ENCODE measurements around the gene TGFBR3. TPM values are rescaled to one million over a fixed set of nuclear protein-coding genes. Genes with fewer than 3 reads are reported as not detected.

The TGFBR3 gene
- total and polyA plus RNA-seq, 9 of the 15 experiments (the other 6 are each of a cell fraction or from before 2014, with no cell fraction given) = 3.6 to 32.4 (median 15.6) TPM

DNA sequence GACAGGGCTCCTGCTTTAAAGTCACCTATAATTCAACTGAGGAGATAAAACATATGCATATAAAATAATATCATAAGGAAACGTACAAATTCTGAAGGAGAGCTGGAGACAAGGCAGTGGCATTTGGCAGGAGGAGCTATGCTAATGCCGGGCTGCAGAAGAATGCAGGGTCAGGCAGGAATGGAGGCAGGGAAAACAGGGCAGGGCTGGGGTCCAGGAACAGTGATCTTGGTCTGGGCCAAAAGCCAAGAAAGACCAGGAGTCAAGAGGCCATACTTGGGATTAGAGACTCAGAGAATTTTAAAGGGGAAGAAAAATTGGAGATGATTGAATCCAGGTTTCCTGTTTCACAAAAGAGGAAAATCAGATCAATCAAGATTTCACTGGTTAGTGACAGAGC, 43.3 kb upstream of the TGFBR3 start:
- H4K20me1 ChIP-seq (replicated peaks; ENCODE audit: control insufficient read depth, insufficient read depth, low read length) = no peaks in the 10 kb centered on the region
- WGBS (ENCODE audit: insufficient coverage, low coverage, missing lambda C conversion rate) = 29% methylated on average over 2 of the region's 2 CpGs
- H3K4me2 ChIP-seq (ENCODE audit: insufficient read depth, low read length) = no peak overlapping the region
- no peaks in the 10 kb centered on the region for H3K36me3 ChIP-seq (ENCODE audit: control insufficient read depth, insufficient read depth, low read length)
- no peaks in the 10 kb centered on the region for H3K4me1 ChIP-seq (replicated peaks in 1 of 2; ENCODE audit: control insufficient read depth in 2 of 2, insufficient read depth in 2 of 2, low read length in 2 of 2)
- ATAC-seq (no peak), FAIRE-seq (no peak), DNase-seq (ENCODE audit: extremely low read depth in 1 of 4, low spot score in 3 of 4) (no peak)
- BruUV-seq (replicated peaks) = no TSS peak
- TF ChIP-seq CBX2 (IDR thresholded peaks at IDR 0.05; ENCODE audit: insufficient read depth, low read length, poor library complexity, severe bottlenecking) = no peak
- TF ChIP-seq ZBTB1 (CRISPR knock-in tag; IDR thresholded peaks at IDR 0.05; ENCODE audit: borderline replicate concordance, low read depth) = no peak
- peak; percentile 34 for TF ChIP-seq NFIC (IDR thresholded peaks at IDR 0.05)
- TF ChIP-seq FOXK2 (conservative IDR thresholded peaks at IDR 0.05 in 1 of 2, IDR thresholded peaks at IDR 0.05 in 1 of 2; ENCODE audit: low read depth in 2 of 2) = no peak
- no peak for TF ChIP-seq SMAD2 (IDR thresholded peaks at IDR 0.05; ENCODE audit: low read depth, low read length)
- ChIA-PET POLR2A (interaction anchor here (0.6 to 0.9 kb wide), 2 partner anchors 26 to 326 kb away, joined by 4 to 5 read pairs; no protein-coding TSS in a partner anchor), CTCF (ENCODE audit: low intra/inter-chr PET ratio) (interaction anchor here (2.8 kb wide), 1 partner anchor 399 kb away, joined by 20 read pairs; no protein-coding TSS in a partner anchor)
- H3K79me2 ChIP-seq (ENCODE audit: control insufficient read depth, insufficient read depth, low read length) = no peaks in the 10 kb centered on the region
- H3K4me3 ChIP-seq = no peak overlapping the region
- no peak overlapping the region for H3K27ac ChIP-seq (ENCODE audit: extremely low read depth, low read depth, low read length)
- H3K27me3 ChIP-seq (ENCODE audit: control insufficient read depth in 2 of 2, insufficient read depth in 2 of 2, low read length in 2 of 2) = no peaks in the 10 kb centered on the region
- intact Hi-C loops (cut with micrococcal nuclease) (loop anchor here (5.0 to 10.0 kb wide), 3 partner anchors 127 to 764 kb away; partner anchors contain the start of gene HFM1), in situ Hi-C loops (cut with MboI) (loop anchor here (5.0 to 25.0 kb wide), 3 partner anchors 417 to 767 kb away; no protein-coding TSS in a partner anchor)
- H3K9me3 ChIP-seq (replicated peaks; ENCODE audit: control insufficient read depth, insufficient read depth, low read depth, low read length) = no peaks in the 10 kb centered on the region
- no peak overlapping the region for H2AFZ ChIP-seq (ENCODE audit: low read depth, low read length)
- no peaks in the 10 kb centered on the region for H3K9me1 ChIP-seq (ENCODE audit: control insufficient read depth, insufficient read depth, low read length)
- no peak overlapping the region for H3K9ac ChIP-seq (ENCODE audit: insufficient read depth in 1 of 2, low read depth in 2 of 2, low read length in 2 of 2)

DNA sequence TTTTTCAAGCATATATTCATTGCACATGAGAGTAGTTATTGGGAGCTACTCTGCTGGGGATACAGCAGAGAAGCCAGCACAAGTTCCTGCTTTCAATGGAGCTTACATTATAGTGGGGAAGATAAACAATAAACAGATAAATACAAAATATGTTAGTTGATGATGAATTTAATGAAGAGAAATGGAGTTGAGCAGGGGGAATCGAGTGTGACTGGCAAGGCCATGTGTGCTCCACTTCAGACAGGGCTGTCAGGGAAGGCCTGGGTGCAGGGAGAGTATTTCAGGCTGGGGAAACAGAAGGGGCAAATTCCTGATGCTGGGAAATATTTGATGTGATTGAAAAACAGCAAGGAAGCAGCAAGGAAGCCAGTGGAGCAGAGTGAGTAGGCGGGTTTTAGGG, 42.1 kb upstream of the TGFBR3 start:
- FAIRE-seq = no peak
- no peak overlapping the region for H3K4me3 ChIP-seq
- intact Hi-C loops (cut with micrococcal nuclease) = loop anchor here (1.0 to 10.0 kb wide), 4 partner anchors 126 to 763 kb away; partner anchors contain the start of gene HFM1
- in situ Hi-C loops (cut with MboI) = loop anchor here (5.0 to 25.0 kb wide), 3 partner anchors 416 to 766 kb away; no protein-coding TSS in a partner anchor
- ChIA-PET CTCF (ENCODE audit: low intra/inter-chr PET ratio) (interaction anchor here (0.7 to 3.5 kb wide), 4 partner anchors 363 to 762 kb away, joined by 3 to 50 read pairs (median 12); no protein-coding TSS in a partner anchor), POLR2A (no interaction called here)
- H3K79me2 ChIP-seq (ENCODE audit: control insufficient read depth, insufficient read depth, low read length) = no peaks in the 10 kb centered on the region
- no peaks in the 10 kb centered on the region for H3K9me1 ChIP-seq (ENCODE audit: control insufficient read depth, insufficient read depth, low read length)
- no peak overlapping the region for H3K4me2 ChIP-seq (ENCODE audit: insufficient read depth, low read length)
- no peak overlapping the region for H2AFZ ChIP-seq (ENCODE audit: low read depth, low read length)
- H3K36me3 ChIP-seq (ENCODE audit: control insufficient read depth, insufficient read depth, low read length) = no peaks in the 10 kb centered on the region
- DNase-seq (ENCODE audit: extremely low read depth in 1 of 4, low spot score in 3 of 4) = no peak
- H4K20me1 ChIP-seq (replicated peaks; ENCODE audit: control insufficient read depth, insufficient read depth, low read length) = no peaks in the 10 kb centered on the region
- BruUV-seq (replicated peaks) = no TSS peak
- no peak overlapping the region for H3K27ac ChIP-seq (ENCODE audit: extremely low read depth, low read depth, low read length)
- 55% methylated on average over 2 of the region's 2 CpGs for WGBS (ENCODE audit: insufficient coverage, low coverage, missing lambda C conversion rate)
- TF ChIP-seq ESRRA (IDR thresholded peaks at IDR 0.05; ENCODE audit: borderline replicate concordance, low read depth) = no peak
- TF ChIP-seq, protein P1, sequence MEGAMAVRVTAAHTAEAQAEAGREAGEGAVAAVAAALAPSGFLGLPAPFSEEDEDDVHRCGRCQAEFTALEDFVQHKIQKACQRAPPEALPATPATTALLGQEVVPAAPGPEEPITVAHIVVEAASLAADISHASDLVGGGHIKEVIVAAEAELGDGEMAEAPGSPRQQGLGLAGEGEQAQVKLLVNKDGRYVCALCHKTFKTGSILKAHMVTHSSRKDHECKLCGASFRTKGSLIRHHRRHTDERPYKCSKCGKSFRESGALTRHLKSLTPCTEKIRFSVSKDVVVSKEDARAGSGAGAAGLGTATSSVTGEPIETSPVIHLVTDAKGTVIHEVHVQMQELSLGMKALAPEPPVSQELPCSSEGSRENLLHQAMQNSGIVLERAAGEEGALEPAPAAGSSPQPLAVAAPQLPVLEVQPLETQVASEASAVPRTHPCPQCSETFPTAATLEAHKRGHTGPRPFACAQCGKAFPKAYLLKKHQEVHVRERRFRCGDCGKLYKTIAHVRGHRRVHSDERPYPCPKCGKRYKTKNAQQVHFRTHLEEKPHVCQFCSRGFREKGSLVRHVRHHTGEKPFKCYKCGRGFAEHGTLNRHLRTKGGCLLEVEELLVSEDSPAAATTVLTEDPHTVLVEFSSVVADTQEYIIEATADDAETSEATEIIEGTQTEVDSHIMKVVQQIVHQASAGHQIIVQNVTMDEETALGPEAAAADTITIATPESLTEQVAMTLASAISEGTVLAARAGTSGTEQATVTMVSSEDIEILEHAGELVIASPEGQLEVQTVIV (CRISPR knock-in tag; IDR thresholded peaks at IDR 0.05; ENCODE audit: borderline replicate concordance) = no peak
- no peaks in the 10 kb centered on the region for H3K27me3 ChIP-seq (ENCODE audit: control insufficient read depth in 2 of 2, insufficient read depth in 2 of 2, low read length in 2 of 2)
- no peaks in the 10 kb centered on the region for H3K4me1 ChIP-seq (replicated peaks in 1 of 2; ENCODE audit: control insufficient read depth in 2 of 2, insufficient read depth in 2 of 2, low read length in 2 of 2)
- no peak overlapping the region for H3K9ac ChIP-seq (ENCODE audit: insufficient read depth in 1 of 2, low read depth in 2 of 2, low read length in 2 of 2)
- ATAC-seq = no peak
- no peaks in the 10 kb centered on the region for H3K9me3 ChIP-seq (replicated peaks; ENCODE audit: control insufficient read depth, insufficient read depth, low read depth, low read length)
